Muscle of leg (tissue), 16 donors: Measurements from ENCODE around the gene CYP1A1. TPM values are rescaled to one million over a fixed set of nuclear protein-coding genes. Genes with fewer than 3 reads are reported as not detected.
A peak's percentile ranks its signal among the peaks of the same experiment; 100 is the strongest.

Experiments used
- DNase-seq: peaks from one replicate; pipeline ENCODE4 v3.0.0; 2013
- H3K27ac ChIP-seq: one replicate; pipeline ENCODE4 v1.5.1; 2013; ENCODE audit warnings: mild to moderate bottlenecking, low read length, control low read depth
- H3K27me3 ChIP-seq: one replicate; pipeline ENCODE4 v1.6.1; 2013; ENCODE audit warnings: low read length; ENCODE audit not compliant: control insufficient read depth, insufficient read depth
- H3K36me3 ChIP-seq: one replicate; pipeline ENCODE4 v1.6.1; 2013; ENCODE audit warnings: low read length; ENCODE audit not compliant: control insufficient read depth, insufficient read depth
- H3K4me1 ChIP-seq: one replicate; pipeline ENCODE4 v1.6.1; 2013; ENCODE audit warnings: low read length; ENCODE audit not compliant: control insufficient read depth, insufficient read depth
- H3K4me3 ChIP-seq: one replicate; pipeline ENCODE4 v1.5.1; 2013; ENCODE audit warnings: low read length, control low read depth
- H3K9me3 ChIP-seq: replicated peaks from 2 replicates; pipeline ENCODE4 v1.6.1; 2013; ENCODE audit warnings: low read depth, low read length; ENCODE audit not compliant: control insufficient read depth
- WGBS: methylation state at CpG from one replicate; pipeline ENCODE4 v1.1.5; 2013; ENCODE audit warnings: missing lambda C conversion rate; ENCODE audit not compliant: insufficient coverage; 5-methylcytosine and 5-hydroxymethylcytosine counted together
- long read RNA-seq, 11 donors: transcript quantifications; one replicate each; lab custom pipeline, GENCODE V29; 2026
- polyA plus RNA-seq, 8 donors: library from polyadenylated mRNA; unstranded; fragments of 120-200 nt; gene quantifications; one replicate each; pipeline versions ENCODE4 v1.2.1 to v1.2.3, GENCODE V29; 2013; ENCODE audit warnings: inconsistent platforms in 1 of 8, low replicate concordance in 1 of 8; ENCODE audit not compliant: insufficient read length in 8 of 8, insufficient read depth in 1 of 8
- total RNA-seq: library from RNA; stranded (reverse); fragments of 120-200 nt; gene quantifications from one replicate; pipeline ENCODE4 v1.2.4, GENCODE V29; 2013

The CYP1A1 gene
- 0.13 TPM for total RNA-seq
- polyA plus RNA-seq: under 1 TPM in 1 of 8 donors, not detected in 7; 0.33 TPM
- long read RNA-seq, donor 1: 0 reads
- long read RNA-seq, donor 2: 0 reads
- long read RNA-seq, donor 3: 0 reads
- long read RNA-seq, donor 4: 0 reads
- long read RNA-seq, donor 5: 0 reads
- long read RNA-seq, donor 6: 0 reads
- long read RNA-seq, donor 7: 0 reads
- long read RNA-seq, donor 8: 0 reads
- long read RNA-seq, donor 9: 0 reads
- long read RNA-seq, donor 10: 0 reads
- long read RNA-seq, donor 11: 0 reads

- WGBS: 8% methylated on average over 2 of the region's 10 CpGs
- H3K36me3 ChIP-seq: no peaks in the 10 kb centered on the region
- no peak within 1 kb of the TSS for H3K27ac ChIP-seq
- H3K9me3 ChIP-seq: no peaks in the 10 kb centered on the region
- peak within 1 kb of the TSS; percentile 34 for H3K4me3 ChIP-seq
- no peak for DNase-seq
- H3K27me3 ChIP-seq: peaks cover 45% of the 10 kb centered on the region
- H3K4me1 ChIP-seq: peaks cover 15% of the 10 kb centered on the region
These were observed at the start of gene CYP1A1 for GRCh38 chr15:74725225-74725774. Gene CYP1A1, minus strand, starts transcription at chr15:74725528. Its CDS starts 2,431 bp downstream, at chr15:74723097.

- H3K9me3 ChIP-seq: no peaks in the 10 kb centered on the region
- no peak overlapping the region for H3K4me3 ChIP-seq
- DNase-seq: no peak
- H3K36me3 ChIP-seq: no peaks in the 10 kb centered on the region
- no peak overlapping the region for H3K27ac ChIP-seq
- peaks cover 13% of the 10 kb centered on the region for H3K27me3 ChIP-seq
- peaks cover 21% of the 10 kb centered on the region for H3K4me1 ChIP-seq
- 67% methylated on average over 2 of the region's 5 CpGs for WGBS
These were observed 48.5 kb upstream of the CYP1A1 start for GRCh38 chr15:74773731-74774252.

- H3K4me3 ChIP-seq: no peak overlapping the region
- no peak overlapping the region for H3K27ac ChIP-seq
- no peak for DNase-seq
- WGBS: 76% methylated on average over 5 of the region's 5 CpGs
- H3K27me3 ChIP-seq: peaks cover 13% of the 10 kb centered on the region
- no peaks in the 10 kb centered on the region for H3K9me3 ChIP-seq
- peaks cover 25% of the 10 kb centered on the region for H3K4me1 ChIP-seq
- no peaks in the 10 kb centered on the region for H3K36me3 ChIP-seq
These were observed 48.0 kb upstream of the CYP1A1 start for GRCh38 chr15:74773329-74773728.

- Histone ChIP-seq H3K36me3 (no peaks in the 10 kb centered on the region), H3K4me3 (no peak overlapping the region), H3K4me1 (peaks cover 4% of the 10 kb centered on the region), H3K27ac (no peak overlapping the region), H3K27me3 (peaks cover 13% of the 10 kb centered on the region), H3K9me3 (no peaks in the 10 kb centered on the region)
- DNase-seq: no peak
- 46% methylated on average over 3 of the region's 4 CpGs for WGBS
These were observed 45.0 kb upstream of the CYP1A1 start for GRCh38 chr15:74770211-74770903.

GRCh38 chr15:74769463-74770025 lies 44.2 kb upstream of the CYP1A1 start:
- no peaks in the 10 kb centered on the region for H3K36me3 ChIP-seq
- peaks cover 13% of the 10 kb centered on the region for H3K27me3 ChIP-seq
- no peaks in the 10 kb centered on the region for H3K9me3 ChIP-seq
- no peak overlapping the region for H3K27ac ChIP-seq
- no peak for DNase-seq
- 64% methylated on average over 5 of the region's 7 CpGs for WGBS
- peaks cover 4% of the 10 kb centered on the region for H3K4me1 ChIP-seq
- H3K4me3 ChIP-seq: no peak overlapping the region

GRCh38 chr15:74768771-74769342 lies 43.5 kb upstream of the CYP1A1 start:
- peaks cover 13% of the 10 kb centered on the region for H3K27me3 ChIP-seq
- H3K4me3 ChIP-seq: no peak overlapping the region
- peak; percentile 70 for DNase-seq
- H3K4me1 ChIP-seq: peaks cover 6% of the 10 kb centered on the region
- 10% methylated on average over 5 of the region's 9 CpGs for WGBS
- H3K9me3 ChIP-seq: no peaks in the 10 kb centered on the region
- no peaks in the 10 kb centered on the region for H3K36me3 ChIP-seq
- no peak overlapping the region for H3K27ac ChIP-seq

DNA sequence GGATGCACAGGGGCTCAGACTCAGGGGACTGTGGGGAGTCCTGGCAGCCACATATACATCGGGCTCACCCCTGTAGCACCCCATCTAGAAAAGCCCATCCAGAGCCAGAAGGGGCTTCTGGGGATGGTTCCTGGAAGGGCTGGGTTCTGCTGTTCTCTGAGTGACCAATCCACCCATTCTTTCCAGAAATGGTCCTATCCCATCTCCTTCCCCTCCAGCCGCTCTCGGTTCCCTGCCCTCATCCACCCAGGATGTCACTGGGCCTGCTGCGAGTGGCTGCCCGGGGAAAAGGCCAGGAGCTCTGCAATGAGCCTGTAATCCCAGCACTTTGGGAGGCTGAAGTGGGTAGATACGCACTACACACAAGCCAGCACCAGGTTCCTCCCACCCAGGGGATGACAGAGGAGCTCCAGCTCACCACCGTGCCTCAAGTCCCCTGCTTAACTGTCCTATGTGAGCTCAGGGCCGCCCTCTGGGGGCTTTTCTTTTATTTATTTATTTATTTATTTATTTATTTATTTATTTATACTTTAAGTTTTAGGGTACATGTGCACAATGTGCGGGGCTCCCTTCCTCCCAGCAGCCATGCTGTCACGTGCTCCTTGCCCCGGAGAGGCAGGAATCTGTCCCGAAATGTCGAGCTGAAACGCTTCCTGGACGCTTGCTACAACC lies 42.9 kb upstream of the CYP1A1 start:
- Histone ChIP-seq H3K27me3 (peaks cover 10% of the 10 kb centered on the region), H3K27ac (no peak overlapping the region), H3K4me1 (peaks cover 6% of the 10 kb centered on the region), H3K36me3 (no peaks in the 10 kb centered on the region), H3K4me3 (no peak overlapping the region), H3K9me3 (no peaks in the 10 kb centered on the region)
- no peak for DNase-seq
- 13% methylated on average over 3 of the region's 15 CpGs for WGBS

- Histone ChIP-seq H3K27me3 (peaks cover 7% of the 10 kb centered on the region), H3K4me1 (peaks cover 15% of the 10 kb centered on the region), H3K27ac (no peak overlapping the region), H3K36me3 (no peaks in the 10 kb centered on the region), H3K4me3 (no peak overlapping the region), H3K9me3 (no peaks in the 10 kb centered on the region)
- no peak for DNase-seq
- 70% methylated on average over 7 of the region's 14 CpGs for WGBS
These were observed 42.1 kb upstream of the CYP1A1 start for GRCh38 chr15:74767167-74768098.

DNA sequence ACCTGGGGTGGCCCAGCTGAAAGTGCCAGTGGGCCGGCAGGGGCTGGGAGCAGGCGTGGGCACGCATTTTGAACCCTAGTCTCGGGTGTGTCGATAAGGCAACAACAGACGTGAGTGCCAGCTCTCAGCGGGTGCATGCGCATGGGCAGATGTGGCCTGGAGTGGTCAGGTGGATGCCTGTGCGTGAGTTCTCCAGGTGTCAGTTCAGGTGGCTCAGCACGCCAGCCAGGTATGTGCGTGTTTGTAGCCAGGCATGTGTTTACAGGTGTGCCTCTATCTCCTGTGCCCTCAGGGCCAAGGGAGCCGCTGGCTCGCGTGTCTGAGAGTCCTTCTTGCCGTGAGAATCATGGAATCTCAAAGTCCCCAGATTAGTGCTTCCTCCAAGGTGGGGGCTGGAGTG lies 38.1 kb upstream of the CYP1A1 start:
- Histone ChIP-seq H3K27ac (no peak overlapping the region), H3K36me3 (no peaks in the 10 kb centered on the region), H3K4me3 (no peak overlapping the region), H3K4me1 (peaks cover 17% of the 10 kb centered on the region), H3K9me3 (no peaks in the 10 kb centered on the region), H3K27me3 (no peaks in the 10 kb centered on the region)
- no peak for DNase-seq
- 82% methylated on average over 15 of the region's 15 CpGs for WGBS
